ENCODE data around the gene CHKA. TPM values are rescaled to one million over a fixed set of nuclear protein-coding genes. Genes with fewer than 3 reads are reported as not detected.

The CHKA gene
- total RNA-seq (ENCODE audit: low replicate concordance), result 7.1 and 8.3 TPM in 2 replicates

DNA sequence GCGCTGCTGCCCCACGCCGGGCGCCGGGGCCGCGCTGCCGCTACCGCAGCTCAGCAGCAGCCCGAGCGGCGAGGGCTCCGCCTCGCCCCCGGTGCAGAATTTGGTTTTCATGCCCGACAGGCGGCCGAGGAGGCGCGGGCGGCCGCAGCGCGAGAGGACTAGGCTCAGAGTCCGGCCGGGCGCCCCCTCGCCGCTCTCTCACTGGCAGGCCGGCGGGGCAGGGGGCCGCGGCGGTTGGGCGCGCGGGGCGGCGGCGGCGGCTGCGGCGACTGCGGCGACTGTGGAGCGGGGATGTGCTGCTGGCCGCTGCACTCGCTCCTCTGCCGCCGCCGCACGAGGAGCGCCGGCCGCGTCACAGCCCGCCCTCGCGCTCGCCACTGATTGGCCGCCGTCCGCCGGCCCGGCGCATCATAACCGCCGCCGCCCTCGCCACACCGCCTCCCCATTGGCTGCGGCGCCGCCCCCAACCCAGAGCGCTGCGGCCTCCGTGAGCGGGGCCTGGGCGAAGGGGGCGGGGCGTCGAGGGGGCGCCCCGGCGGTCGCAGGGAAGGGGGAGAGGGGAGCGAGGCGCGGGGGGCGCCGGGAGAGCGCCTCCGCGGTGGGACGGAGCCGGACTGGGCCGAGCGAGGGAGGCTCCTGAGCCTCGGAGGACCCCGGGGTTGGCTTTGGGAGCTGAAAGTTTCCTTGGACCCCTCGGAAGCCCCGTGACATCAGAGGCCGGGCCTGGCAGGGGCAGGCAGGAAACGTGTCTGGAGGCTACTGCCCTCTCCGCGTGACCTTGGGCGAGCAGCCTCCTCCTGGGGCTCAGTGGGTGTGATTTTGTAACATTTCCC, at the start of gene CHKA:
Gene CHKA (minus strand): TSS at position 322 of the 833 bp plus-strand sequence. CDS start 211 bp downstream, at position 111.

DNA sequence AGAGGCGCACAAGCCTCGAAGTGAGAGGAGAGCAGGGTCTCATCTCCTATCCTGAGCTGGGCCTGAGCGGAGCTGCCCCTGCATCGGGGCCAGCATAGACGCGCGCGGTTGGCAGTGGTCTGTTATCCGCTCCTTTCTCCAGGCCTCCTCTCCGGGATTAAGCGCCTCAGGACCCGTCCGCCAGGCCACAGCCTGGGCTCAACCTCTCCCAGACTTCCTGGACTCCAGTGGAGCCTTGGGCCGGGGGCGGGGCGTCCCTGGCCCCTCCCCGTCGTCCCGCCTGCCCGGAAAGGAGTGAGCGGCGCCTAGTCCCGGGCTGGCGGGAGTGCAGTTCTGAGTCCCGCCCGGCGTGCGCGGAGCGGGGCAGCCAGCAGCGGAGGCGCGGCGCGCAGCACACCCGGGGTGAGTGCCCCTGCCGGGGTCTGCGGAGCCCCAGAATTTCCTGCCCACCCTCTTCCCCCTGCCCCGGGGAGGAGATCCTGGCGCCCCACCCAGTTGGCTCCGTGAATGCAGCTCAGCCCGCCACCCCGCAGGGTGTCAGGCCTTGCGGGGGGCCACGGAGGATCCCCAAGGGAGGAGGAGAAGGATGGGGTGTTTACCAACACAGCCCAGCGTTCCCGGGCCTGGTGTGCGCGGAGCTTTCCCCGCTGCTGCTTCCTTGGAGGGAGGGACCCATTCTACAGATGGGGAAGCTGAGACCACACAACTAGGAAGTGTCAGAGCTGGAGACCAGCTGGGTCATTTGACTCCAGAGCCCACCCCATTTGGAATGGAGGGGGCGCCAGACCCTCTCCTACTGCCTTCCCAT, 82.3 kb downstream of the CHKA start, which contains the start of gene TCIRG1:
Gene TCIRG1 (plus strand): TSS at position 308 of the 808 bp plus-strand sequence. CDS start 2,247 bp downstream, outside the sequence.

DNA sequence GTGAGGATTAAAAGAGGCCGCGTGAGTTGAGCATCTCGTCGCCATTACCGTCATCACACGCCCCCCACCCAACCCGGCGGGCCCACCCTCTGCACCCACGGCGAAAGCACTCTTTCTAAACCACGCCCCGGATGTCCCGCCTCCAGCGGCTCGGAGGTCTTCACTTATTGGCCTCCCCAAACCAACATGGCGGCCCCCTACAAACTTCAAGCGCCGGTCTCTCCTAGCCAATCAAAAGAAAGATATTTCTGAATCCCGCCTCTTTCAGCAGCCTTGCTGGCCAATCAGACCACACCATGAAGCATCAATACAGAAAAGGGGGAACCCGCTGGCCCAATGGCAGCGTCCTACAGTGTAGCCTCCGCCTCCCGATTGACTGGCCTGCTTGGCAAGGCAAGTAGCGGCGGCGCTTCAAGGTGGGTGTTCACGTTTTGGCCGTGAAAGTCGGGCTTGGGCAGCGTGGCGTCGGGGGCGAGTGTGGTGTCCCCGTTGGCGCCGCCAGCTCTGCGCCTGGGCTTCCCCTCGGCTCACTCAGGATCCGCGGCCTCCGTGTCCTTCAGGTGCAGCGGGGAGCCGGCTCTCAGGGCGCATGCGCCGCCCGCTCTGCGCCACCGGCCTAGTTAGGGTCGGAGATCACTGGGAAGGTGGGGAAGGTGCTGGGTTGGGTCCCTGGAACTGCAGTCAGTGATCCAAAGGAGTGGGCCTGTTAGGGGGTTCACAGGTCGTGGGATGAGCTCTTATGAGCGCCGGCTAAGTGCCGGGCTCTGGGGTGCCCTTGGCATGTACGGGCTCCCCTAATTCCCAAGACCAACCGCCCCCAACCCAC, 90.7 kb downstream of the CHKA start, which contains the start of gene NDUFS8:
Gene NDUFS8 (plus strand): TSS at position 364 of the 826 bp plus-strand sequence. CDS start 1,471 bp downstream, outside the sequence.

DNA sequence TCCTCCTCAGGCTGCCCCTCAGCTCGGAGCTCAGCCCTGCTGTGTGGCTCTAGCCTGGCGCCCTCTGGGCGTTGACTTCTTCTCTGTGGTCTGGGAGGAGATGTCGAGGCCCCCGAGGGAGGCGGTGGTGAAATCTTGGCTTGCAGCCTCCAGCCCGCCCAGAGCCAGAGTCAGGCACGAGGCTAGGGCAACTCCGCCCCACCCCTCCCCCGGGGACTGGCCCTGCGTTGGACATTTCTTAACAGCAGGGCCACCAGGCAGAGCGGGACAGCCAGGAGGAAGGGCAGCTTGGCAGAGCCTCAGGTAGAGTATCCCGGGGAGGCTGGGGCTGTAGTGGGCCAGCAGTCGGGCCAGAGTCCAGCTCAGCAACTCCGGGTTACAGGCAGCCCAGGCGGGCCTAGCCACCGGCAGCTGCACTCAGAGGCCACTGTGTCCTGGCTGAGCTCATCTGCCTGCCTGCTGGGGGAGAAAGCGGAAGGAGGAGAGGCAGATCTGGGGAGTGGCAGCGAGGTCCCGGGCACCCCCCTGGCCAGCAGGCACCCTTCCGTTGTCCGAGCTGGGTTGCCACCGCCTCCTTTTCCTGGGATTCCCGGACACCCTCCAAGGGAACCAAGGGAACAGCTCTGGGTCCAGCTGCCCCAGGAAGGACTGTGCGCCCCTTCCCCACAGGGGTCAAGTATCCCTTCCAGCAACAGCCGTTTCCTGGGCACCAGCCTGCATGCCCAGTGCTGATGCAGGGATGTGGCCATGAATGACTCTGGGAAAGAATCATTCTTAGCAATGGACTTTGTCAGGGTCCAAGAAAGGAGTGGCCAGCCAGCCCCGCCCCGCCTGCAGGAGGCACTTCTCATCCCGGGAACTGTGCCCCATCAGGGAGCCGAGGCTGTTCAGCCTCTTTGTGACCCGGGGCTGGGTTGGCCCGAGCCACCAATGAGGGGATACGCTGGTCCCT, 110.8 kb downstream of the CHKA start, which contains the start of gene ALDH3B1:
Gene ALDH3B1 (plus strand): TSS at position 238 of the 952 bp plus-strand sequence. CDS start 4,971 bp downstream, outside the sequence.

DNA sequence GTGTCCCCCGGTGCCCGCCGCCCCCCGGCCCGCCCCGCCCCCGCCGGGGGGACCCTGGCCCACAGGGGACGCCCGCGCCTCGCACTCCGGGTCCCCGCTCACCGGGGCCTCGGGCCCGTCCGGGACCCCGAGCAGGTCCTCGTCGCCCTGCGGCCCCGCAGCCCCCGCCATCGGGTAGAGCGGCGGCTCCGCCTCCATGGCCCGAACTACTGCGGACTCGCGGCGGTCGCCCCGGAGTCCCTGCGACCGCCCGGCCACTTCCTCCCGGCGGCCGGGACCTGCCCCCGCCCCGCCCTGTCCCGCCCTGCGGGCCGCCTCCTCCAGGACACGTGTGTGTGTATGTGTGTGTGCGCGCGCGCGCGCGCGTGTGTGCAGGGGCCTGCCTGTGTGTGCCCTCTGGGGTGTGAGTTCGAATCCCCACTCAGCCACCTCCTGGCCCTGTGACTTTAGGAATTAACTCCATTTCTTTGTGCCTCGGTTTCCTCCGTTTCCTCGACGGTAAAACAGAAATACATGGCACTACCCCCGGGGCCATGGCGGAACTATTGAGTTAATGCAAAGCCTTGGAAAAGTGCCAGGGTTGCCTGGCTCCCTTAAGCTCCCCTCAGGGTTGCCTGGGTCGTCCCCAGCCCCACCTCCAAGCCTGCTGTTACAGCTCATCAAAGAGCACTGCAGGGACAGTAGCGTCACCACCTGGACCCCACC, 117.2 kb downstream of the CHKA start, which contains the start of gene UNC93B1:
Gene UNC93B1 (minus strand): TSS at position 252 of the 705 bp plus-strand sequence. CDS start 54 bp downstream, at position 198.

Other genes with a start within 250 kb of the CHKA start
- gene UNC93B1, start 117.3 kb downstream of the CHKA start, total RNA-seq (ENCODE audit: low replicate concordance), result 18.6 and 54.1 TPM in 2 replicates
- gene ALDH3B1, start 111.1 kb downstream of the CHKA start, total RNA-seq (ENCODE audit: low replicate concordance), result 18.6 and 32.2 TPM in 2 replicates
- gene NDUFS8, start 90.7 kb downstream of the CHKA start, total RNA-seq (ENCODE audit: low replicate concordance), result 96.2 and 149 TPM in 2 replicates
- 52.3 and 54.9 TPM in 2 replicates for gene TCIRG1, start 82.4 kb downstream of the CHKA start, total RNA-seq (ENCODE audit: low replicate concordance)
- gene KMT5B, start 91.9 kb upstream of the CHKA start, total RNA-seq (ENCODE audit: low replicate concordance), result 23.4 and 23.5 TPM in 2 replicates
- 12.1 and 28.5 TPM in 2 replicates for gene C11orf24, start 150.6 kb upstream of the CHKA start, total RNA-seq (ENCODE audit: low replicate concordance)
- gene LRP5, start 191.2 kb upstream of the CHKA start, total RNA-seq (ENCODE audit: low replicate concordance), result 28.7 and 38.6 TPM in 2 replicates